MM.1S (cell line): ENCODE results near the gene C14orf39.

Experiments used
- EZH2phosphoT487 ChIP-seq: fragments of 300-600 bp; sonication (generic); IDR thresholded peaks from 2 replicates; pipeline ENCODE4 v1.6.1; 2018; ENCODE audit warnings: antibody characterized with exemption, low read length
- TF ChIP-seq, protein P1 (sequence below): fragments of 300-600 bp; sonication (generic); IDR thresholded peaks from 2 replicates; pipeline ENCODE4 v1.5.1; 2016; ENCODE audit warnings: antibody characterized with exemption, low read length, mixed read lengths

- TF ChIP-seq, protein P1, sequence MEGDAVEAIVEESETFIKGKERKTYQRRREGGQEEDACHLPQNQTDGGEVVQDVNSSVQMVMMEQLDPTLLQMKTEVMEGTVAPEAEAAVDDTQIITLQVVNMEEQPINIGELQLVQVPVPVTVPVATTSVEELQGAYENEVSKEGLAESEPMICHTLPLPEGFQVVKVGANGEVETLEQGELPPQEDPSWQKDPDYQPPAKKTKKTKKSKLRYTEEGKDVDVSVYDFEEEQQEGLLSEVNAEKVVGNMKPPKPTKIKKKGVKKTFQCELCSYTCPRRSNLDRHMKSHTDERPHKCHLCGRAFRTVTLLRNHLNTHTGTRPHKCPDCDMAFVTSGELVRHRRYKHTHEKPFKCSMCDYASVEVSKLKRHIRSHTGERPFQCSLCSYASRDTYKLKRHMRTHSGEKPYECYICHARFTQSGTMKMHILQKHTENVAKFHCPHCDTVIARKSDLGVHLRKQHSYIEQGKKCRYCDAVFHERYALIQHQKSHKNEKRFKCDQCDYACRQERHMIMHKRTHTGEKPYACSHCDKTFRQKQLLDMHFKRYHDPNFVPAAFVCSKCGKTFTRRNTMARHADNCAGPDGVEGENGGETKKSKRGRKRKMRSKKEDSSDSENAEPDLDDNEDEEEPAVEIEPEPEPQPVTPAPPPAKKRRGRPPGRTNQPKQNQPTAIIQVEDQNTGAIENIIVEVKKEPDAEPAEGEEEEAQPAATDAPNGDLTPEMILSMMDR = no peak
- TF ChIP-seq EZH2phosphoT487 = no peak
Observed at GRCh38 chr14:60430276-60430675, 55.6 kb downstream of the C14orf39 start.
